Measurements from ENCODE around the gene TAS2R43.

DNA sequence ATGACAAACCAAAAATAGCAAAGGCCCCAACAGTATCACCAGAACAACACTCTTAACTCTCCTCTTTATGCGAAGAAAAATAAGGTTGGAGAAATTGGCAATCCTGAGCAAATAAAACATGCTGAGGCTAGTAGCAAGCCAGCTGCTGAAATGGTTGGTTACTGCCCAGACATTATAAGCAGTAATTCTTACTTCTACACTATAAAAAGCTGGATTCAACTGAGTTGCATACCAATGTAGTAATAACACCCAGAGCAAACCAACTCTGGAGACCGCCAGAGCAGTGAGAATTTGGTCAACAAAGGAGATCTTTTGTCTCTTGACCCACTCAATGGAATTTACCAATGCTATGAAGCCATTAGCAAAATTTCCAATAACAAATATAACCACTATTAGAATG, 41.7 kb upstream of the TAS2R43 start:
- no peak for TF ChIP-seq CTCF (IDR thresholded peaks at IDR 0.05; ENCODE audit: low read depth, low read length, poor library complexity, severe bottlenecking)
- no peak for TF ChIP-seq EZH2phosphoT487 (IDR thresholded peaks at IDR 0.05; ENCODE audit: borderline replicate concordance, low read length)

Measured in DOHH2 (cell line).